Vagina (tissue), 2 donors: ENCODE measurements around the gene PPP1R13B. TPM values are rescaled to one million over a fixed set of nuclear protein-coding genes. Genes with fewer than 3 reads are reported as not detected.

Experiments
- DNase-seq, 2 donors: peaks; one replicate each; pipeline ENCODE4 v3.0.0-alpha.2; 2017; ENCODE audit errors: extremely low spot score in 2 of 2
- H3K27ac ChIP-seq: fragments of 200-600 bp; sonication (generic); one replicate; pipeline ENCODE4 v1.5.1; 2019
- H3K27me3 ChIP-seq: fragments of 200-600 bp; sonication (generic); one replicate; pipeline ENCODE4 v1.5.1; 2019
- H3K36me3 ChIP-seq, 2 donors: fragments of 200-600 bp; sonication (generic); one replicate each; pipeline ENCODE4 v1.5.1; 2017 to 2019
- H3K4me1 ChIP-seq: fragments of 200-600 bp; sonication (generic); one replicate; pipeline ENCODE4 v1.5.1; 2019
- H3K4me3 ChIP-seq, 2 donors: fragments of 200-600 bp; sonication (generic); 1 replicate in 1 of 2; 2 replicates in 1 of 2; pipeline ENCODE4 v1.5.1; 2016 to 2019
- H3K9me3 ChIP-seq: fragments of 200-600 bp; sonication (generic); one replicate; pipeline ENCODE4 v1.5.1; 2019
- CTCF ChIP-seq, 3 experiments: fragments of 450-650 bp in 2 of 3; fragments of 200-600 bp in 1 of 3; sonication (generic) in 1 of 3; IDR thresholded peaks; one replicate each; pipeline ENCODE4 v1.5.1; 2017 to 2019; ENCODE audit warnings: antibody characterized with exemption in 3 of 3, mild to moderate bottlenecking in 2 of 3, moderate library complexity in 2 of 3
- POLR2A ChIP-seq, 2 donors: fragments of 450-650 bp; IDR thresholded peaks; one replicate each; pipeline ENCODE4 v1.6.1; 2017; ENCODE audit warnings: antibody characterized with exemption in 2 of 2, mild to moderate bottlenecking in 2 of 2, moderate library complexity in 2 of 2
- POLR2AphosphoS5 ChIP-seq, 2 donors: sonication (generic); formaldehyde crosslinking; IDR thresholded peaks; one replicate each; pipeline ENCODE4 v1.9.0; 2017; ENCODE audit warnings: antibody characterized with exemption in 2 of 2, mild to moderate bottlenecking in 2 of 2, low read depth in 1 of 2; ENCODE audit not compliant: insufficient read depth in 1 of 2
- intact Hi-C: fragments of 100-400 bp; cut with DNase I; formaldehyde crosslinking; loops from one replicate; pipeline ENCODE4 v1.15.1; 2023
- total RNA-seq: library from RNA; depleted of rRNA; stranded (reverse); fragments of >200 nt; gene quantifications from one replicate; pipeline ENCODE4 v1.2.3, GENCODE V29; 2016

Gene PPP1R13B
- total RNA-seq, 1 donor from 2014 or later, result 34.1 TPM

GRCh38 chr14:103815253-103815652, 32.1 kb downstream of the PPP1R13B start:
- no peaks in the 10 kb centered on the region for H3K9me3 ChIP-seq
- peaks cover 6% of the 10 kb centered on the region for H3K4me1 ChIP-seq
- no peaks in the 10 kb centered on the region for H3K27me3 ChIP-seq
- intact Hi-C loops, result no loop called here
- H3K36me3 ChIP-seq, result no peaks in the 10 kb centered on the region
- no peak overlapping the region for H3K27ac ChIP-seq
- no peak for DNase-seq
- no peak overlapping the region for H3K4me3 ChIP-seq
- no peak for TF ChIP-seq POLR2A (IDR thresholded peaks at IDR 0.05)
- TF ChIP-seq POLR2AphosphoS5 (IDR thresholded peaks at IDR 0.05; ENCODE audit: insufficient read depth in 1 of 2, low read depth in 1 of 2), result no peak
- TF ChIP-seq CTCF (IDR thresholded peaks at IDR 0.05), result no peak

- H3K27ac ChIP-seq, result no peak overlapping the region
- no peak overlapping the region for H3K4me3 ChIP-seq
- H3K9me3 ChIP-seq, result no peaks in the 10 kb centered on the region
- intact Hi-C loops, result no loop called here
- no peaks in the 10 kb centered on the region for H3K27me3 ChIP-seq
- no peak for DNase-seq
- no peaks in the 10 kb centered on the region for H3K36me3 ChIP-seq
- TF ChIP-seq POLR2A (IDR thresholded peaks at IDR 0.05) (no peak), CTCF (IDR thresholded peaks at IDR 0.05) (no peak), POLR2AphosphoS5 (IDR thresholded peaks at IDR 0.05; ENCODE audit: insufficient read depth in 1 of 2, low read depth in 1 of 2) (no peak)
- H3K4me1 ChIP-seq, result no peaks in the 10 kb centered on the region
Observed at GRCh38 chr14:103811189-103811588, 36.2 kb downstream of the PPP1R13B start.

- H3K27me3 ChIP-seq, result no peaks in the 10 kb centered on the region
Observed at GRCh38 chr14:103808403-103809001, 38.9 kb downstream of the PPP1R13B start.

GRCh38 chr14:103806805-103807204, 40.6 kb downstream of the PPP1R13B start:
- no peaks in the 10 kb centered on the region for H3K4me1 ChIP-seq
- TF ChIP-seq CTCF (IDR thresholded peaks at IDR 0.05), result no peak
- TF ChIP-seq POLR2AphosphoS5 (IDR thresholded peaks at IDR 0.05; ENCODE audit: insufficient read depth in 1 of 2, low read depth in 1 of 2), result no peak
- no peak for TF ChIP-seq POLR2A (IDR thresholded peaks at IDR 0.05)
- H3K4me3 ChIP-seq, result no peak overlapping the region
- H3K27me3 ChIP-seq, result no peaks in the 10 kb centered on the region
- no peak overlapping the region for H3K27ac ChIP-seq
- H3K36me3 ChIP-seq, result no peaks in the 10 kb centered on the region
- H3K9me3 ChIP-seq, result no peaks in the 10 kb centered on the region
- no peak for DNase-seq
- intact Hi-C loops, result loop anchor here (5.0 to 10.0 kb wide), 3 partner anchors 88 to 168 kb away; no protein-coding TSS in a partner anchor

More at GRCh38 chr14:103808403-103809001, 38.9 kb downstream of the PPP1R13B start:
- Histone ChIP-seq H3K27ac (no peak overlapping the region), H3K36me3 (no peaks in the 10 kb centered on the region), H3K4me1 (no peaks in the 10 kb centered on the region), H3K4me3 (no peak overlapping the region), H3K9me3 (no peaks in the 10 kb centered on the region)
- no peak for TF ChIP-seq POLR2A (IDR thresholded peaks at IDR 0.05)
- peak in 1 of 2 donors; percentile 32 for TF ChIP-seq POLR2AphosphoS5 (IDR thresholded peaks at IDR 0.05; ENCODE audit: insufficient read depth in 1 of 2, low read depth in 1 of 2)
- peak; percentile 66 to 81 (median 80) for TF ChIP-seq CTCF (IDR thresholded peaks at IDR 0.05)
- intact Hi-C loops, result loop anchor here (5.0 to 10.0 kb wide), 3 partner anchors 86 to 166 kb away; no protein-coding TSS in a partner anchor
- no peak for DNase-seq

GRCh38 chr14:103805708-103806107, 41.7 kb downstream of the PPP1R13B start:
- no peak for DNase-seq
- Histone ChIP-seq H3K27me3 (no peaks in the 10 kb centered on the region), H3K9me3 (no peaks in the 10 kb centered on the region), H3K4me3 (no peak overlapping the region), H3K4me1 (no peaks in the 10 kb centered on the region), H3K27ac (no peak overlapping the region), H3K36me3 (no peaks in the 10 kb centered on the region)
- TF ChIP-seq CTCF (IDR thresholded peaks at IDR 0.05) (no peak), POLR2AphosphoS5 (IDR thresholded peaks at IDR 0.05; ENCODE audit: insufficient read depth in 1 of 2, low read depth in 1 of 2) (no peak), POLR2A (IDR thresholded peaks at IDR 0.05) (no peak)
- intact Hi-C loops, result loop anchor here (5.0 to 10.0 kb wide), 3 partner anchors 89 to 169 kb away; no protein-coding TSS in a partner anchor
